Esophagus squamous epithelium (tissue), 5 donors: ENCODE measurements around the gene RNF25. TPM values are rescaled to one million over a fixed set of nuclear protein-coding genes. Genes with fewer than 3 reads are reported as not detected.
A peak's percentile ranks its signal among the peaks of the same experiment; 100 is the strongest.

Experiments used
- DNase-seq: peaks from one replicate; lab custom pipeline; 2025; lab: John Stamatoyannopoulos, UW
- H3K27ac ChIP-seq, 4 donors: fragments of 200-600 bp; sonication (generic); one replicate each; pipeline ENCODE4 v1.5.1; 2016 to 2019; ENCODE audit warnings: mild to moderate bottlenecking in 1 of 4
- H3K27me3 ChIP-seq, 4 donors: fragments of 200-600 bp; sonication (generic); 1 replicate in 3 of 4; 2 replicates in 1 of 4; pipeline versions ENCODE4 v1.5.1 to v1.6.0; 2017 to 2021; ENCODE audit warnings: antibody characterized with exemption in 1 of 4
- H3K36me3 ChIP-seq, 3 donors: fragments of 200-600 bp; sonication (generic); one replicate each; pipeline ENCODE4 v1.5.1; 2016 to 2019
- H3K4me1 ChIP-seq, 3 donors: fragments of 200-600 bp; sonication (generic); one replicate each; pipeline ENCODE4 v1.5.1; 2017 to 2019
- H3K4me3 ChIP-seq, 4 donors: fragments of 200-600 bp; sonication (generic); 1 replicate in 3 of 4; 2 replicates in 1 of 4; pipeline ENCODE4 v1.5.1; 2016 to 2019; ENCODE audit warnings: mild to moderate bottlenecking in 2 of 4, moderate library complexity in 1 of 4
- H3K9me3 ChIP-seq, 3 donors: fragments of 200-600 bp; sonication (generic); one replicate each; pipeline ENCODE4 v1.5.1; 2016 to 2019
- CTCF ChIP-seq, 6 experiments: fragments of 450-650 bp in 4 of 6; fragments of 200-600 bp in 2 of 6; sonication (generic) in 2 of 6; IDR thresholded peaks; one replicate each; pipeline ENCODE4 v1.5.1; 2016 to 2019; ENCODE audit warnings: antibody characterized with exemption in 6 of 6, mild to moderate bottlenecking in 4 of 6, moderate library complexity in 4 of 6
- POLR2A ChIP-seq, 4 donors: fragments of 450-650 bp; IDR thresholded peaks; one replicate each; pipeline ENCODE4 v1.6.1; 2017; ENCODE audit warnings: antibody characterized with exemption in 4 of 4, mild to moderate bottlenecking in 4 of 4, moderate library complexity in 3 of 4
- WGBS, 2 donors: methylation state at CpG; one replicate each; pipeline ENCODE4 v1.1.5; 2018; 5-methylcytosine and 5-hydroxymethylcytosine counted together
- intact Hi-C: fragments of 100-400 bp; cut with DNase I; formaldehyde crosslinking; loops from one replicate; pipeline ENCODE4 v1.15.0; 2022
- total RNA-seq, 4 donors: library from RNA; depleted of rRNA; stranded (reverse); fragments of >200 nt; gene quantifications; one replicate each; pipeline ENCODE4 v1.1.0, GENCODE V29; 2016
- donor health status: DM: yes; HTN: yes; CAD: no.

Gene RNF25
- total RNA-seq, 4 donors from 2014 or later = 9.6 to 17.4 (median 15.7) TPM

- no peaks in the 10 kb centered on the region for H3K27me3 ChIP-seq
- TF ChIP-seq CTCF (IDR thresholded peaks at IDR 0.05) (no peak), POLR2A (IDR thresholded peaks at IDR 0.05) (no peak)
- H3K36me3 ChIP-seq = peaks cover 24 to 66% (median 46%) of the 10 kb centered on the region in 3 donors
- H3K9me3 ChIP-seq = no peaks in the 10 kb centered on the region
- intact Hi-C loops = no loop called here
- no peak for DNase-seq
- 87 to 100% methylated on average over 3 to 6 of the region's 10 CpGs for WGBS, 2 donors
- no peak overlapping the region for H3K4me3 ChIP-seq
- H3K4me1 ChIP-seq = peaks cover 10 to 24% (median 17%) of the 10 kb centered on the region in 3 donors
- H3K27ac ChIP-seq = no peak overlapping the region
Observed at GRCh38 chr2:218662827-218663226, 9.0 kb downstream of the RNF25 start.

- Histone ChIP-seq H3K4me3 (no peak overlapping the region), H3K9me3 (no peaks in the 10 kb centered on the region), H3K27me3 (no peaks in the 10 kb centered on the region), H3K27ac (no peak overlapping the region), H3K36me3 (peaks cover 19 to 65% (median 41%) of the 10 kb centered on the region in 3 donors), H3K4me1 (peaks cover 10 to 28% (median 17%) of the 10 kb centered on the region in 3 donors)
- no peak for TF ChIP-seq POLR2A (IDR thresholded peaks at IDR 0.05)
- no peak for TF ChIP-seq CTCF (IDR thresholded peaks at IDR 0.05)
- WGBS, 2 donors = 73 to 88% methylated on average over 4 to 7 of the region's 7 CpGs
- DNase-seq = no peak
- intact Hi-C loops = no loop called here
Observed at GRCh38 chr2:218662377-218662776, 9.4 kb downstream of the RNF25 start.

- no peaks in the 10 kb centered on the region for H3K27me3 ChIP-seq
- no peak for DNase-seq
- H3K27ac ChIP-seq = peak overlapping the region; percentile 68 to 89 (median 85)
- TF ChIP-seq POLR2A (IDR thresholded peaks at IDR 0.05) (no peak), CTCF (IDR thresholded peaks at IDR 0.05) (no peak)
- no peaks in the 10 kb centered on the region for H3K9me3 ChIP-seq
- peaks cover 14 to 66% (median 27%) of the 10 kb centered on the region in 3 donors for H3K36me3 ChIP-seq
- intact Hi-C loops = loop anchor here (10.0 kb wide), 1 partner anchor 255 kb away; no protein-coding TSS in a partner anchor
- peaks cover 10 to 29% (median 17%) of the 10 kb centered on the region in 3 donors for H3K4me1 ChIP-seq
- 10 to 12% methylated on average over 8 of the region's 8 CpGs for WGBS, 2 donors
- H3K4me3 ChIP-seq = peak overlapping the region; percentile 68 to 93 (median 88)
Observed at GRCh38 chr2:218659988-218660358, 11.8 kb downstream of the RNF25 start.

- 0% methylated on average over 9 of the region's 49 CpGs; no CpG with 5 or more reads in 1 of the 2 donors for WGBS, 2 donors
- Histone ChIP-seq H3K9me3 (no peaks in the 10 kb centered on the region), H3K27ac (peak within 1 kb of the TSS; percentile 68 to 89 (median 85)), H3K4me1 (peaks cover 10 to 29% (median 17%) of the 10 kb centered on the region in 3 donors), H3K4me3 (peak within 1 kb of the TSS; percentile 68 to 93 (median 88)), H3K27me3 (no peaks in the 10 kb centered on the region), H3K36me3 (peaks cover 8 to 66% (median 25%) of the 10 kb centered on the region in 3 donors)
- peak; percentile 58 for DNase-seq
- intact Hi-C loops = loop anchor here (10.0 kb wide), 1 partner anchor 255 kb away; no protein-coding TSS in a partner anchor
- peak in 1 of 6 experiments; percentile 17 for TF ChIP-seq CTCF (IDR thresholded peaks at IDR 0.05)
- TF ChIP-seq POLR2A (IDR thresholded peaks at IDR 0.05) = peak in 3 of 4 donors; percentile 17 to 58 (median 49)
Observed at GRCh38 chr2:218659258-218659987, 12.4 kb downstream of the RNF25 start, which contains the start of the genes BCS1L and ZNF142. Gene BCS1L, plus strand, starts transcription at chr2:218659683. Its CDS starts 1,305 bp downstream, at chr2:218660988. Gene ZNF142, minus strand, starts transcription at chr2:218659623. Its CDS starts 3,194 bp downstream, at chr2:218656429.
